Hematopoietic multipotent progenitor cell treated with erythropoietin and hydrocortisone succinate and interleukin-3 and kit ligand, for 8 days (in vitro differentiated cells): ENCODE data around the gene TRAK1.

ENCODE experiments used
- DNase-seq: peaks from one replicate; pipeline ENCODE4 v3.0.0-alpha.2; 2015

The TRAK1 gene

GRCh38 chr3:42182555-42182954, 91.4 kb downstream of the TRAK1 start:
- no peak for DNase-seq

GRCh38 chr3:42183991-42184632, 93.0 kb downstream of the TRAK1 start:
- DNase-seq: no peak

- DNase-seq: no peak
Observed at GRCh38 chr3:42184651-42185443, 93.7 kb downstream of the TRAK1 start.

GRCh38 chr3:42187936-42188335, 96.8 kb downstream of the TRAK1 start:
- DNase-seq: no peak

GRCh38 chr3:42188376-42188775, 97.2 kb downstream of the TRAK1 start:
- DNase-seq: peak; percentile 25

GRCh38 chr3:42189001-42189460, 97.9 kb downstream of the TRAK1 start:
- peak; percentile 83 for DNase-seq

GRCh38 chr3:42189736-42190135, 98.6 kb downstream of the TRAK1 start:
- DNase-seq: no peak

GRCh38 chr3:42190701-42191442, 99.7 kb downstream of the TRAK1 start:
- DNase-seq: peak; percentile 78

- DNase-seq: no peak
Observed at GRCh38 chr3:42191443-42191747, 100.2 kb downstream of the TRAK1 start.

GRCh38 chr3:42192334-42193200, 101.4 kb downstream of the TRAK1 start:
- no peak for DNase-seq

- no peak for DNase-seq
Observed at GRCh38 chr3:42194943-42195510, 103.9 kb downstream of the TRAK1 start.

GRCh38 chr3:42195879-42196330, 104.7 kb downstream of the TRAK1 start:
- no peak for DNase-seq

GRCh38 chr3:42198709-42199108, 107.6 kb downstream of the TRAK1 start:
- no peak for DNase-seq

GRCh38 chr3:42202217-42202865, 111.2 kb downstream of the TRAK1 start:
- no peak for DNase-seq

GRCh38 chr3:42204867-42205599, 113.9 kb downstream of the TRAK1 start:
- DNase-seq: no peak

GRCh38 chr3:42205800-42206514, 114.8 kb downstream of the TRAK1 start:
- no peak for DNase-seq

GRCh38 chr3:42209917-42210316, 118.8 kb downstream of the TRAK1 start:
- DNase-seq: peak; percentile 20

GRCh38 chr3:42210726-42211125, 119.6 kb downstream of the TRAK1 start:
- DNase-seq: no peak

- peak; percentile 32 for DNase-seq
Observed at GRCh38 chr3:42213417-42213816, 122.3 kb downstream of the TRAK1 start.

- DNase-seq: no peak
Observed at GRCh38 chr3:42214064-42214463, 122.9 kb downstream of the TRAK1 start.
